ENCODE measurements around the gene MPDZ.

Gene MPDZ

DNA sequence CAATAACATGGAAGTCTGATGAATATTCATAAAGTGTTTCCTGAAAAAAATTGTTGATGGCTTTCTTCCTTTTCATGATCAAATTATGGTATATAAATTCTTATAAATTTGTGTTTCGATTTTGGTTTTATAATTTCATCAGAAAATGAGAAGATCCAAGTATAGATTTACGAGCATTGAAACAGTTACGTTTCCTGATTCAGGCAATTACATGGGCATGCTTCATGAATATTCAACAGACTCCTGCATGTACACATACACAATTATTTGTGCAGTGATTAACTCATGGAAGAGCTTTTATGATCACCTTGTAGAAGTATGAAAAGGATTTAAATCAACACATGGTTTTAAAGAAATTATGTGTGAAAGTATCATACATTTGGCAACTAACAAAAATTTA, 136.7 kb downstream of the MPDZ start:
- Histone ChIP-seq H2AFZ (no peak overlapping the region), H3K4me3 (ENCODE audit: low read depth, low read length) (no peak overlapping the region), H3K27me3 (ENCODE audit: control insufficient read depth, insufficient read depth, low read length) (no peaks in the 10 kb centered on the region), H3K4me1 (peaks cover 5% of the 10 kb centered on the region), H3K36me3 (ENCODE audit: control insufficient read depth, insufficient read depth, low read length) (no peaks in the 10 kb centered on the region), H3K79me2 (no peaks in the 10 kb centered on the region), H3K9me3 (ENCODE audit: control insufficient read depth, low read length) (no peaks in the 10 kb centered on the region), H3K4me2 (ENCODE audit: low read length) (no peak overlapping the region), H3K9ac (no peak overlapping the region), H3K27ac (no peak overlapping the region)
- TF ChIP-seq, protein P1, sequence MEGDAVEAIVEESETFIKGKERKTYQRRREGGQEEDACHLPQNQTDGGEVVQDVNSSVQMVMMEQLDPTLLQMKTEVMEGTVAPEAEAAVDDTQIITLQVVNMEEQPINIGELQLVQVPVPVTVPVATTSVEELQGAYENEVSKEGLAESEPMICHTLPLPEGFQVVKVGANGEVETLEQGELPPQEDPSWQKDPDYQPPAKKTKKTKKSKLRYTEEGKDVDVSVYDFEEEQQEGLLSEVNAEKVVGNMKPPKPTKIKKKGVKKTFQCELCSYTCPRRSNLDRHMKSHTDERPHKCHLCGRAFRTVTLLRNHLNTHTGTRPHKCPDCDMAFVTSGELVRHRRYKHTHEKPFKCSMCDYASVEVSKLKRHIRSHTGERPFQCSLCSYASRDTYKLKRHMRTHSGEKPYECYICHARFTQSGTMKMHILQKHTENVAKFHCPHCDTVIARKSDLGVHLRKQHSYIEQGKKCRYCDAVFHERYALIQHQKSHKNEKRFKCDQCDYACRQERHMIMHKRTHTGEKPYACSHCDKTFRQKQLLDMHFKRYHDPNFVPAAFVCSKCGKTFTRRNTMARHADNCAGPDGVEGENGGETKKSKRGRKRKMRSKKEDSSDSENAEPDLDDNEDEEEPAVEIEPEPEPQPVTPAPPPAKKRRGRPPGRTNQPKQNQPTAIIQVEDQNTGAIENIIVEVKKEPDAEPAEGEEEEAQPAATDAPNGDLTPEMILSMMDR (IDR thresholded peaks at IDR 0.05): no peak

DNA sequence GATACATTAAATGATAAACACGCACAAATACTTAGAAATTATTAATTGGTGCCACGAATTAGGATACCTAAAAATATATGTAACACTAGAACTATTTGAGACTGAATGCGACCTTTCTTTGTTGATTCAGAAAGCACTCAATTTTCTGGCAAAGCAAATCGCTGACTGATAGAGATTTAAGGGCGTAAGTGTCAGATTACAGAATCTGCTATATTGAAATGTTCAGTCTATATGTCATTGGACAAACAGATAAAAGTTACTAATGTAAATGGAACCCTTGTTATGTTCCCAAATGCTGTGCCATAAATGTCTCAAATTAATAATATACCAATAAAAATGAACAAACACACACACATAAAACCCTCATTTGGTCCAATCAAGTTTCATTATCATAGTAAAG, 137.9 kb downstream of the MPDZ start:
- Histone ChIP-seq H3K4me1 (peaks cover 5% of the 10 kb centered on the region), H3K9ac (no peak overlapping the region), H3K27ac (no peak overlapping the region), H3K27me3 (ENCODE audit: control insufficient read depth, insufficient read depth, low read length) (no peaks in the 10 kb centered on the region), H3K4me2 (ENCODE audit: low read length) (no peak overlapping the region), H3K36me3 (ENCODE audit: control insufficient read depth, insufficient read depth, low read length) (no peaks in the 10 kb centered on the region), H2AFZ (no peak overlapping the region), H3K9me3 (ENCODE audit: control insufficient read depth, low read length) (no peaks in the 10 kb centered on the region), H3K79me2 (no peaks in the 10 kb centered on the region), H3K4me3 (ENCODE audit: low read depth, low read length) (no peak overlapping the region)
- TF ChIP-seq, protein P1 (IDR thresholded peaks at IDR 0.05): no peak

DNA sequence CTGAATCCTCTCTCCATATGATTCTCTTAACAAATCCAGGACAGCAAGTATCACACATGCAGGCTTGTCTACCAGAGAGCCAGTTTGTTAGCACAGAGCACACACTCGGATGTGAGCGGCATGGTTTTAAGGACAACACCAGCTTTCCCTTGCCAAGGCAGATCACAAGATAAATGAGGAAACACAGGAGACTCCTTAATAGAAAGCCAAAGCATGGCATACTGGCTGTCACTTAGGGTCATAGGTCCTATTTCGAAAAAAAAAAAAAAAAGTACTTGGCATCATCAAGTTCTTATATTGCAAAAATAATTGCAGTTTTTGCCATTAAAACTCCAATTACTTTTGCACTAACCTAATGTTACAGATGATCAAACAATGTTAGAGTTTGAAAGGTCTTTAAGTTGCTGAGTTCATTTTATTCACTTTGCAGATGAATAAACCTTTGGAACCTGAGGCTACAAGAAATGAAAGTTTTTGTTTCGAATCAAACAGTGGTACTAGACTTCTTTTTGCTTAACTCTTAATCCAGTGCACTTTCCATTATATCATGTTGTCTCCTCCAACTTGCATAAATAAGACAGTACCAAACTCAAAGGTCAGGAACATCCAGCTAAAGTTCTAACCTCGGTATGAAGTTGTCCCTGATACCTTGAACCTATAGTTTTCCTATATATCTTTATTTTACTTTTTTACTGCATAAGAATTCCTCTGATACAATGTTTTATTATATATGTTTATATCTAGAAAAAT, 138.5 kb downstream of the MPDZ start:
- TF ChIP-seq, protein P1 (IDR thresholded peaks at IDR 0.05): no peak
- Histone ChIP-seq H3K27me3 (ENCODE audit: control insufficient read depth, insufficient read depth, low read length) (no peaks in the 10 kb centered on the region), H3K4me1 (peaks cover 5% of the 10 kb centered on the region)

DNA sequence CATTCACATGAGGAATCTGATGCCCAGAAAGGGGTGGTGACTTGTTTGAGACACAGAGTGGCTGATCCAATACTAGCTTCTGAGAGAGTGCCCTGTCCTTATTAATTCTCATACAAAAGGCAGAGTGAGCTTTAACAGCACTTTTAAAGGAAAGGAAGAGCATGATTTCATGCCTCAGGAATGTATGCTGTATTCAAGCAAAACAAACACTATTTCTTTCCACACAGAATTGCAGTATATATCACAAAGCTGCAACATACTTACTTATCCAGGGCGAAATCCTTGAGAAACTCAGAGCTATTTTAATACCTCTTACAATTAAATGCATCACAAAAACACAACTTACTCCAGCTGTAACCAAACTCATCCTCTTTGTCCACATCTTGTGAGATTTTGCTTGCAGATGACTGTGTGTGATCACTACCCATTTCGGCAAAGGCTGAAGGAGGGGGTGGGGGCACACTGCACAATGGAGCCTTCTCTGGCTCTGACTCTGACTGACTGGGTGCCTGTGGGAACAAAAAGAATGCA, 139.8 kb downstream of the MPDZ start:
- Histone ChIP-seq H2AFZ (no peak overlapping the region), H3K9me3 (ENCODE audit: control insufficient read depth, low read length) (no peaks in the 10 kb centered on the region), H3K4me2 (ENCODE audit: low read length) (no peak overlapping the region), H3K27me3 (ENCODE audit: control insufficient read depth, insufficient read depth, low read length) (no peaks in the 10 kb centered on the region), H3K36me3 (ENCODE audit: control insufficient read depth, insufficient read depth, low read length) (no peaks in the 10 kb centered on the region), H3K4me3 (ENCODE audit: low read depth, low read length) (no peak overlapping the region), H3K27ac (no peak overlapping the region), H3K9ac (no peak overlapping the region), H3K4me1 (peaks cover 5% of the 10 kb centered on the region), H3K79me2 (no peaks in the 10 kb centered on the region)
- TF ChIP-seq, protein P1 (IDR thresholded peaks at IDR 0.05): no peak

More for the DNA sequence above, 138.5 kb downstream of the MPDZ start:
- no peak overlapping the region for H3K4me2 ChIP-seq (ENCODE audit: low read length)
- no peaks in the 10 kb centered on the region for H3K9me3 ChIP-seq (ENCODE audit: control insufficient read depth, low read length)
- no peaks in the 10 kb centered on the region for H3K79me2 ChIP-seq
- no peak overlapping the region for H3K27ac ChIP-seq
- no peak overlapping the region for H3K9ac ChIP-seq
- no peak overlapping the region for H3K4me3 ChIP-seq (ENCODE audit: low read depth, low read length)
- H2AFZ ChIP-seq: no peak overlapping the region
- no peaks in the 10 kb centered on the region for H3K36me3 ChIP-seq (ENCODE audit: control insufficient read depth, insufficient read depth, low read length)

DNA sequence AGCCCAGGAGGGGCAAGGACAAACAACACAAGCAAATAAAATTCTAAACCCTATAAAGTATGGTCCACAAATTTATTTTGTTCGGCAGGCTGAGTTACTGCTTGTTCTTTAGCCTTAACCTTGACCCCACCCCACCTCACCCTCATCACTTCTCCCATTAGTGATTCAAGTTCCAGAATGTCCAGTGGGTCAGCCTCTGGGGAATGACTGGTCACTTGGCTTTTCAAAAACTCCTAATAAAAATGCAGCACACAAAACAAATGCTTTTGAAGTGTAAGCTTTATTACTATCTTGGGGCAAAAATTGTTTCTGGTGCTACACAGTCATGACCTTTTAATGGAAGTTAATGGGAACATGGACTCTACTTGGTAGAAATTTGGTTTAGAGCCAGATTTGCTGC, 142.1 kb downstream of the MPDZ start:
- no peak overlapping the region for H2AFZ ChIP-seq
- no peaks in the 10 kb centered on the region for H3K79me2 ChIP-seq
- H3K4me3 ChIP-seq (ENCODE audit: low read depth, low read length): no peak overlapping the region
- H3K9ac ChIP-seq: no peak overlapping the region
- no peak overlapping the region for H3K4me2 ChIP-seq (ENCODE audit: low read length)
- no peaks in the 10 kb centered on the region for H3K9me3 ChIP-seq (ENCODE audit: control insufficient read depth, low read length)
- no peaks in the 10 kb centered on the region for H3K27me3 ChIP-seq (ENCODE audit: control insufficient read depth, insufficient read depth, low read length)
- no peak overlapping the region for H3K27ac ChIP-seq
- peaks cover 5% of the 10 kb centered on the region for H3K4me1 ChIP-seq
- H3K36me3 ChIP-seq (ENCODE audit: control insufficient read depth, insufficient read depth, low read length): no peaks in the 10 kb centered on the region
- TF ChIP-seq, protein P1 (IDR thresholded peaks at IDR 0.05): no peak
